IPS DF 4.7 (cell line): ENCODE measurements around the gene HBZ.
"Not testable (repeated sequence)": the region's sequence is repeated elsewhere in the genome, so short reads cannot be mapped to it uniquely, and the experiment has no call there.

ENCODE experiments used
- DNase-seq: peaks from one replicate; pipeline ENCODE4 v3.0.0-alpha.2; 2013; ENCODE audit warnings: low spot score; ENCODE audit errors: extremely low read depth

HBZ gene

DNA sequence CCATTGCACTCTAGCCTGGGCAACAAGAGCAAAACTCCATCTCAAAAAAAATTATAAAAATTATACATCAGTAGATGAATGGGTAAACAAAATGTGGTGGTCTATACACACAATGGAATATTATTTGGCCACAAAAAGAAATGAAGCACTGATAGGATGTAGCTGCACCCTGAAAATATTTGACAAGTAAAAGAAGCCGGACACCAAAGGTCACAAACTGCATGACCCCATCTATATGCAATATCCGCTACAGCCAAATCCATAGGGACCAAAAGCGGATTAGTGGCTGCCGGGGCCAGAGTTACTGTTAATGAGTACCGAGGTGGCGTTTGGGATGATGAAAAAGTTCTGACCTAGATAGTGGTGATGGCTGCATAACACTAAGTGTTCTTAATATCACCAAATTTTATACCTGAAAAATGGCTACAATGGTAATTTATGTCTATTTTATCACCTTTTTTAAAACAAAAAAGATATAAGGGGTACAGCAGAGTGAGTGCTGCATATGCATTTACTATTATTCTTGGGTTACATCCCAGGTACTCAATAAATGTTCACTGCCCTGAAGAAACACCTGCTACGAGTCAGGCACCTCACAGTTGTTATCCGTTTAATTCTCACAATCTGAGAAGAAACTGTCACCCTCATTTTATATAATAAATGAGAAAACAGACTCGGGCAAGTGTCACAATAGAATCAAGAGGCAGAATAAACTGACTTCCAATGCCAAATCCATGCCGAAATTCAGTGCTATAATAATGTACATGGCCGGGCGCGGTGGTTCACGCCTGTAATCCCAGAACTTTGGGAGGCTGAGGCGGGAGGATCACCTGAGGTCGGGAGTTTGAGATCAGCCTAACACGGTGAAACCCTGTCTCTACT, 27.0 kb downstream of the HBZ start:
- no peak for DNase-seq

GRCh38 chr16:180101-180675, 27.7 kb downstream of the HBZ start, which contains the start of gene HBQ1:
HBQ1 (plus strand) TSS chr16:180459; CDS start chr16:180487, 28 bp downstream.
- no peak for DNase-seq

GRCh38 chr16:180681-181564, 28.5 kb downstream of the HBZ start:
- DNase-seq = no peak

- no peak for DNase-seq
These were observed 29.1 kb downstream of the HBZ start for GRCh38 chr16:181565-182021.

DNA sequence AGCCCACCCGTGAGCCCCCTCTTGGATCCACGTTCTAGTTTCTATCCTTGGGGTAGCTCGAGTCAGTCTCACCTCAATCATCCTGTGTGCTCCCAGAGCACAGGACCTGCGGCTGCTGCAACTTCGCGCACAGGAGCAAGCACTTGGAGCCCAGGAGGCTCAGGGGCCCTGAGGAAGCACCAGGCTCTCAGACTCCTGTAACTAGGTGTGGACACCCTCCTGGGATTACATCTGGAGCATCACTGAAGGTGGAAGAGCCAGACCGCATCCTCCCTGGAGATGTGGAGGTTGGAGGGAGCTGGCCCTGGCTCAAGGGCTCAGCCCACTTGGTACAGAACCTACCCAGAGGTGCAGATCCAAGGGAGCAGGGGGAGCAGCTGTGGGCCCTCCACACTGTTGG, 30.6 kb downstream of the HBZ start:
- DNase-seq = no peak

DNA sequence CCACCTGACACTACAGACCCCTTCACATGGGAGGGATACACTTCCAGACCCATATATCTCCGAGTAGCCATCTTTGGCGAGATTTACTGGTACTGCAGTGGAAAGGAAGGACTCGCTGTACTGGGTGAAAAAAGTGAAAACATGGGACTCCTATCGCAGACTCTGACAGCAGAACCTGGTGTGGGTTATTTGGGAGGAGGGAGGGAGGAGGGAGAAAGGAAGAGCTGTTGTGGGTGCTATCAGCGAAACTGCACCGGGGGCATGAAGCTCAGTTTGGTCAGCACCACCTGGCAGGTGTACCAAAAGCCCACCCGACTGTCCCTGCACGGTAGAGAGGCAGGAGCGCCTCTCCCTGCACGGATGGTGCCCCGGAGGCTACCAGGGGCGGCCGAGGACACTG, 32.8 kb downstream of the HBZ start:
- no peak for DNase-seq

DNA sequence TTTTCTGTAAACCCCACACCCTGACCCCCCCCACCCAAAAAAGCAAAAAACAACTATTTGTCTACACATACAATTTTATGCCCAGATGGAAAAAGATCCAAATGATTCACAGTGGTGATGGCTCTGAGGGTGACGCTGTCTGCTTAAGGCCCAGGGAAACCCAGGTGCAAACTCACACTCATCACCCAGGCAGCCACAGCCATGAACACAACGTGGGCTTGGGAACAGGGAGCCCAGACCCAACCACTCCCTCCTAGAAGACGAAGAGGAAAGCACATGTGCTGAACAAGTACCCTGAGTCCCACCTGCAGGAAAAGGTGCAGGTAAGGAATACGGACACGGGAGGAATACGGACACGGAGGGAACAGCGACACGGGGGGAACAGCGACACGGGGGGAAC, 33.2 kb downstream of the HBZ start:
- no peak for DNase-seq

- DNase-seq = no peak
These were observed 34.9 kb downstream of the HBZ start for GRCh38 chr16:187330-187729.

DNA sequence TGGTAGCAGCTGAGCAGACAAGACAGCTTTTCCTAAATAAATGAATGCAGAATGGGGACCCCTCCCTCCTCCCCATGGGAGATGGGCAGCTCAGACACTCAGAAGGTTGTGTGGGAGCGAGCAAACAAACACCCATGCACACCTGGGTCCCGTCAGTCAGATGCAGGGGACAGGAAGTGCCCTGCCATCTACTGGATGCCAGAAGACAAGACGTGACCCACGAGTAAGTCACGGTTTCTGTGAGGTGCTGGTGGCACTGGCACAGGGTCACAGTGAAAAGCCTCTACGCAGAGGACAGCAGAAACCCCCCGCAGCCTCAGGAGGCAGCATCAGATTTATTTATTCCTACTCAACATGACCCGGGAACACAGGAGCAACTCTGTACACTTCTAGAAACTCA, 36.2 kb downstream of the HBZ start:
- DNase-seq = no peak

DNA sequence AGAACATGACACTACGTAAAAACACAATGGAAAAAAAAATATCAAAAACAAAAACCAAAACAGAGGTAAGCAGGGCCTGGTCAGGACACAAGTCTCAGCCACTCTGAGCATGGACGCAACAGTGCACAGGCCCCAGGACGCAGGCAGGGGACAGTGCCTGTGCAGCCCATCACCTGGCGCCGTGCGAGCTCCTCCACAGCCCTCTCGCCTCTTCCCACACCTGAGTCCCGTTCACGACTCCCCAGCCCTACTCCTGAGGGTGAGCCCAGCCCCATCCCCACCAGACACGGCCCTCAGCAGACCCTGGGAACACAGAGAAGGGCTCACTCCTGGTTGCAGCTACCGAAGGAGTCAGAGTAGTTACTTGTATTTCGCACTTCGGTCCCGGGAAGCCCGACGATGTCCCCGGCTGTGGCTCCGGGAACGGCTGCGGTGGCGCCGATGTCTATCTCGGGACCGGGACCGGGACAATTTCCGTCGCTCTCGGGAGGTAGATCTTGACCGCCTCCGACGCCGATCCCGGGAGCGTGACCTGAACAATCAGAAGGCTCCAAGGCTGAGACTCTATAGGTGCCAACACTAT, 37.3 kb downstream of the HBZ start:
- DNase-seq = no peak

DNA sequence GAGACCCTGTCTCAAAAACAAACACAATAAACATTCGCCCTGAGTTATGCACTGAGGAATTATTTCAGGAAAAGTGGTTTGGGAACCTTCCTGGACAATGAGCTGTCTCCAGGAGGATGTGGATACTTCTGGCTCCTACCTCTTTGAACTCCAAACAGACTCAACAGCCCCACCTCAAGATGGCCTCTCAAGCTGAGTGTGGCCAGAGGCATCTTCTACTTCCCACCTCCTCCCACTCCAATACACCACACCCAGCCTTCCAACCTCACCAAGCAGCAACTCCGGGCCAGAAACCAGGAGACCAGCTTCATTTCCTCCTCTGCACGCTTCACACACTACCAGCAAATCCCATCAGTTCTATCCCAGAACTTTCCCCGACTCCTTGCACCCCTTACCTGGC, 39.4 kb downstream of the HBZ start:
- DNase-seq = no peak

GRCh38 chr16:192686-193085, 40.2 kb downstream of the HBZ start:
- no peak for DNase-seq

GRCh38 chr16:193441-193840, 41.0 kb downstream of the HBZ start:
- DNase-seq = no peak

- DNase-seq = no peak
These were observed 42.1 kb downstream of the HBZ start for GRCh38 chr16:194516-194915.

DNA sequence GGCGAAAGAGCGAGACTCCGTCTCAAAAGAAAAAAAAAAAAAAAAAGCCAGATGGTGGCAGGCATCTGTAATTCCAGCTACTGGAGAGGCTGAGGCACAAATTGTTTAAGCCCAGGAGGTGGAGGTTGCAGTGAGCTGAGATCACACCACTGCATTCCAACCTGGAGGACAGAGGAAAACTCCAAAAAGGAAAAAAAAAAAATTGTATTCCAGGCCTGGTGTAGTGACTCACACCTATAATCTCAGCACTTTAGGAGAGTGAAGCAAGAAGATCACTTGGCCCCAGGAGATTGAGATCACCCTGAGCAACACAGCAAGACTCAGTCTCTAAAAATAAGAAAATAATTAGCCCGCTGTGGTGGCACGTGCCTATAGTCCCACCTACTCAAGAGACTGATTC, 47.9 kb downstream of the HBZ start:
- DNase-seq = no peak

GRCh38 chr16:203246-203645, 50.8 kb downstream of the HBZ start:
- no peak for DNase-seq

DNA sequence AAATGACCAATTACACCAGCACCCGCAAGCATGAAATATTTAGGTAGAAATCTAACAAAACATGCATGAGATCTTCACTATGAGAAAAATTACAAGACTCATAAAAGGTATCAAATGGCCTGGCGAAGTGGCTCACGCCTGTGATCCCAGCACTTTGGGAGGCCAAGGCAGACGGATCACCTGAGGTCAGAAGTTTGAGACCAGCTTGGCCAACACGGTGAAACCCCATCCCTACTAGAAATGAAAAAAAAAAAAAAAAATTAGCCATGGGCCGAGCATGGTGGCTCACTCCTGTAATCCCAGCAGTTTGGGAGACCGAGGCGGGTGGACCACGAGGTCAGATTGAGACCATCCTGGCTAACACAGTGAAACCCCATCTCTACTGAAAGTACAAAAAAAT, 51.6 kb downstream of the HBZ start:
- DNase-seq = not testable (repeated sequence)
